ENCODE data around the gene FAM200A. TPM values are rescaled to one million over a fixed set of nuclear protein-coding genes. Genes with fewer than 3 reads are reported as not detected.

FAM200A gene
- total and polyA plus RNA-seq, 2 of the 8 experiments (the other 6 are each of a cell fraction or from before 2014, with no cell fraction given) = 4.3 to 7.5 TPM

GRCh38 chr7:99543081-99543671 is 8.7 kb downstream of the FAM200A start:
- no peak for FAIRE-seq

More at GRCh38 chr7:99543081-99543671, 8.7 kb downstream of the FAM200A start:
- Histone ChIP-seq H2BK5ac (ENCODE audit: low read depth, low read length) (no peak overlapping the region), H3K23ac (ENCODE audit: insufficient read length) (no peak overlapping the region), H3K9ac (replicated peaks in 1 of 4; ENCODE audit: extremely low read depth in 1 of 4, low read depth in 3 of 4, low read length in 3 of 4) (no peak overlapping the region), H4K20me1 (replicated peaks in 1 of 2; ENCODE audit: control insufficient read depth in 1 of 2, insufficient read depth in 2 of 2, low read length in 2 of 2) (no peaks in the 10 kb centered on the region), H3K56ac (replicated peaks; ENCODE audit: insufficient read length, low read depth, low read length) (no peak overlapping the region), H3K36me3 (ENCODE audit: control insufficient read depth in 2 of 4, insufficient read depth in 4 of 4, low read length in 3 of 4) (peaks cover 1 to 16% (median 6%) of the 10 kb centered on the region in 4 experiments; a peak in 5 of 8 replicates), H3K79me2 (ENCODE audit: control insufficient read depth in 1 of 2, insufficient read depth in 2 of 2, low read length in 2 of 2) (no peaks in the 10 kb centered on the region), H2BK120ac (replicated peaks; ENCODE audit: low read depth, low read length) (no peak overlapping the region), H2AK5ac (ENCODE audit: low read depth, low read length) (no peak overlapping the region), H3K14ac (ENCODE audit: insufficient read length) (no peak overlapping the region), H3K9me3 (ENCODE audit: insufficient read depth in 2 of 2, low read depth in 1 of 2, low read length in 1 of 2) (peaks cover 30 to 32% of the 10 kb centered on the region in 2 experiments), H3K4me2 (ENCODE audit: insufficient read depth in 1 of 2, low read depth in 2 of 2, low read length in 2 of 2) (no peak overlapping the region), H4K5ac (ENCODE audit: insufficient read length, low read depth, low read length) (no peak overlapping the region), H2BK12ac (ENCODE audit: low read depth, low read length) (no peak overlapping the region), H3K4me1 (replicated peaks in 1 of 4; ENCODE audit: control insufficient read depth in 3 of 4, insufficient read depth in 4 of 4, low read length in 3 of 4) (no peaks in the 10 kb centered on the region), H2BK15ac (ENCODE audit: low read length) (no peak overlapping the region), H4K91ac (replicated peaks; ENCODE audit: insufficient read length, low read length) (no peak overlapping the region), H3K4me3 (ENCODE audit: extremely low read depth in 1 of 4, insufficient read depth in 2 of 4, low read depth in 3 of 4, low read length in 4 of 4) (no peak overlapping the region), H2BK20ac (ENCODE audit: low read length) (no peak overlapping the region), H4K8ac (ENCODE audit: extremely low read depth, insufficient read depth, low read length) (no peak overlapping the region), H3K23me2 (ENCODE audit: low read depth, low read length) (no peaks in the 10 kb centered on the region), H3K18ac (ENCODE audit: extremely low read depth, low read length) (no peak overlapping the region), H3K27ac (ENCODE audit: low read depth, low read length) (no peak overlapping the region), H3K27me3 (replicated peaks in 1 of 4; ENCODE audit: control insufficient read depth in 3 of 4, extremely low read depth in 1 of 4, insufficient read depth in 3 of 4, low read length in 3 of 4) (no peaks in the 10 kb centered on the region), H3K79me1 (ENCODE audit: low read depth, low read length) (no peaks in the 10 kb centered on the region), H2AFZ (ENCODE audit: low read length) (no peak overlapping the region), H3K4ac (replicated peaks; ENCODE audit: insufficient read length, low read depth, low read length) (no peak overlapping the region)
- ChIA-PET CTCF (ENCODE audit: partially characterized antibody) (interaction anchor here (0.6 kb wide), 1 partner anchor 56 kb away, joined by 3 read pairs; no protein-coding TSS in a partner anchor), POLR2A (ENCODE audit: partially characterized antibody) (interaction anchor here (0.7 kb wide), 1 partner anchor 15 kb away, joined by 3 read pairs; no protein-coding TSS in a partner anchor)
- 95% methylated on average over 27 of the region's 34 CpGs; no CpG with 5 or more reads in 1 of the 2 experiments for WGBS, 2 experiments (ENCODE audit: extremely low coverage in 1 of 2, insufficient coverage in 1 of 2, insufficient read length in 1 of 2, insufficient replicate concordance in 2 of 2, low coverage in 1 of 2, low lambda C conversion rate in 2 of 2, missing lambda C conversion rate in 1 of 2)
- TF ChIP-seq ZNF274 (IDR thresholded peaks at IDR 0.05; ENCODE audit: borderline replicate concordance, extremely low read depth, low read length) = no peak
- TF ChIP-seq YY1 (IDR thresholded peaks at IDR 0.05; ENCODE audit: low read depth, low read length) = no peak
- no peak for TF ChIP-seq SAP30 (IDR thresholded peaks at IDR 0.05; ENCODE audit: insufficient read depth, insufficient replicate concordance, low read length)
- TF ChIP-seq EP300 (IDR thresholded peaks at IDR 0.05; ENCODE audit: borderline replicate concordance in 1 of 2, low read depth in 2 of 2, low read length in 2 of 2) = no peak
- no peak for TF ChIP-seq MAFK (IDR thresholded peaks at IDR 0.05; ENCODE audit: low read depth, low read length)
- no peak for DNase-seq (ENCODE audit: low read depth in 1 of 2, low spot score in 2 of 2)

All from H1 (cell line).